Stimulated activated CD4-positive, alpha-beta T cell treated with anti-CD3 and anti-CD28 coated beads, Interleukin-4, amount 100 ng/mL, for 48 hours (primary cell): ENCODE results near the gene ARTN.

Experiments
- DNase-seq, 2 donors: peaks; one replicate each; pipeline ENCODE4 v3.0.0-alpha.2; 2020; ENCODE audit warnings: low read depth in 2 of 2

The ARTN gene

DNA sequence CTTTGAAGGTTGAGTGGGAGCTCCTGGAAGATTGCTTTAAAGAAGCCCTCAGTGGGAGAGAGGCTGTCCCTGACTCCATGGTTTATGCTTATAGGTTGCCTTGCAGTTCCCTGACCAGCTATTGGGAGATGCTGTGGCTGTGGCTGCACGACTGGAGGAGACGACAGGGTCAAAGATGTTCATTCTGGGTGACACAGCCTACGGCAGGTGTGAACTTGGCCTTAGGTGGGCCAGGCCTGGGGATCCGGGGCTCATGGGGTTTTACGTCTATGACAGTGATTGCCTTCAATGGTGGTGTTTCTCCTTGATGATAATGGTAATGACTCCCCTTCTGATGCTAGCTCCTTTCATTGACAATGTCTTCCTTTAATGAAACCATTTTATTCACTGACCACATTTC lies 36.9 kb downstream of the ARTN start:
- no peak for DNase-seq

DNA sequence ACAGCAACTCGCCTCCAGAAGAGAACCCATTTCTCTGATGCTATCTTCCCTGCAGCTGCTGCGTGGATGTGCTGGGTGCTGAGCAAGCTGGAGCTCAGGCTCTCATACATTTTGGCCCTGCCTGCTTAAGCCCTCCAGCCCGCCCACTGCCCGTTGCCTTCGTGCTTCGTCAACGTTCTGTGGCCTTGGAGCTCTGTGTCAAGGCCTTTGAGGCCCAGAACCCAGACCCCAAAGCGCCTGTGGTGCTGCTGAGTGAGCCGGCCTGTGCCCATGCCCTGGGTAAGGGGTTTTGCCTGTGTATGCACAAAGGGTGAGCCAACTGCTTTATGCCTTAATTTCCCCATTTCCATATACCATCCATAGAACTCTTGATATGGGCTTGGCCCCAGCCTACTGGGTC lies 37.3 kb downstream of the ARTN start:
- no peak for DNase-seq

DNA sequence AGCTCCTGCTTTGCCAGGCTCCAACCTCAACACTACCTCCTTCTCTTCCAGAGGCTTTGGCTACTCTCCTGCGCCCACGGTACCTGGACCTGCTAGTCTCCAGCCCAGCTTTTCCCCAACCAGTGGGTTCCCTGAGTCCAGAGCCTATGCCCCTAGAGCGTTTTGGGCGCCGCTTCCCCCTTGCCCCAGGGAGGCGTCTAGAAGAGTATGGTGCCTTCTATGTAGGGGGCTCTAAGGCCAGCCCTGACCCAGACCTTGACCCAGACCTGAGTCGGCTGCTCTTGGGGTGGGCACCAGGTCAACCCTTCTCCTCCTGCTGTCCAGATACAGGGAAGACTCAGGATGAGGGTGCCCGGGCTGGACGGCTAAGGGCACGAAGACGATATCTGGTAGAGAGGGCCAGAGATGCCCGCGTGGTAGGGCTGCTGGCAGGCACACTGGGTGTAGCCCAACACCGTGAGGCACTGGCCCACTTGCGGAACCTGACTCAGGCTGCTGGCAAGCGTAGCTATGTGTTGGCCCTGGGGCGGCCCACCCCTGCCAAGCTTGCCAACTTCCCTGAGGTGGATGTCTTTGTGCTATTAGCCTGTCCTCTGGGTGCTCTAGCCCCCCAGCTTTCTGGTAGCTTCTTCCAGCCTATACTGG lies 37.9 kb downstream of the ARTN start:
- DNase-seq = no peak

DNA sequence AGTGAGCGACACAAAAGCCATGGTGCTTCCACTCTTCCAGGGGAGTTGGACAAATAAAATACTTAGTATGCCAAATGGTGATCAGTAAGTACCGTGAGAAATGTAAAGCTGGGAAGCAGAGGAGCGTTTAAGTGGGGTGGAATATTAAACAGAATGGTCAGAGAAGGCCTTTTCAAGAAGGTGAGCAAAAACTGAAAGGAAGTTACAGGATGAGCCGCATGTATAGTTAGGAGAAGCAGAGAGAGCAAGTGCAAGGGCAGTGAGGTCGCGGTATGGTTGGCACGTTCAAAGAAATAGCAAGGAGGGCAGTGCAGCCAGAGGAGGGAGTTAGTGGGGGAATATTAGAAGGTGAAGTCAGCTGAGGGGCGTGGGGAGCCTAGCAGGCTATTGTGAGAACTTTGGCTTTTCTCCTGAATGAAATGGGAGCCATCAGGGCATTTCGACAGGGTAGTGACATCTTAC lies 40.4 kb downstream of the ARTN start:
- DNase-seq = no peak

DNA sequence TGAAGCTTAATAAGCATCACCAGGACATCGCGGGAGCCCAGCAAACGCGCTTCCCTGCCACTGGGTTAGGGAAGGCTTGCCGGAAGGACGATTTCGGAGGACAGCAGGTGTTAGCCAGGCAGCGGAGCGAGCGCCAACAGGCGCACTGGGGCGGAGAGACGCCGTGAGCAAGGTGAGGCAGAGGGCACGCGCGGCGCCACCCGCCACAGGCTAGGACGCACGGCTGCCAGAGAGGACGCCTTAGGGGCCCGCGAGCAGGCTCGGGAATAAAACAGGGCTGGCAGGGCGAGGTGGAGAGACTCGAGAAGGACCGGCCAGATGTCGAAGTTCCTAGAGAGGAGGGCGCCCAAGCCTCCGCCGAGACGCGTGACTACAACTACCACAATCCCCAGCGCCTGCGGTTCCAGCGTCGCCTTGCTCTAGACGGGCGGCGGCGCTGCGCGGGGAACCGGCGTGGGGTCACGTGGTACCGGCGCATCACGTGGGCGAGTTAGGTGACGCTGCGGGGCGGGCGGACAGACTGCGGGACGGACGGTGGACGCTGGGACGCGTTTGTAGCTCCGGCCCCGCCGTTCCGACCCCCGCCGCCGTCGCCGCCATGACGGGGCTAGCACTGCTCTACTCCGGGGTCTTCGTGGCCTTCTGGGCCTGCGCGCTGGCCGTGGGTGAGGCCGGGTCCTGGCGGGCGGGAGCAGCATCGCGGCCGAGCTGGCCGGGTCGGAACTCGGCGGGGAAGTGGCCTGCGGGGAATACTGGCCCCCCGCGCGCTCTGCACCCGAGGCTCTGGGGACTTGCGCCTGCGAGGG lies 41.0 kb downstream of the ARTN start, which contains the start of gene ATP6V0B:
ATP6V0B (plus strand) TSS at position 518 of the 806 bp plus-strand sequence; CDS start at position 599, 81 bp downstream.
- peak; percentile 95 for DNase-seq

DNA sequence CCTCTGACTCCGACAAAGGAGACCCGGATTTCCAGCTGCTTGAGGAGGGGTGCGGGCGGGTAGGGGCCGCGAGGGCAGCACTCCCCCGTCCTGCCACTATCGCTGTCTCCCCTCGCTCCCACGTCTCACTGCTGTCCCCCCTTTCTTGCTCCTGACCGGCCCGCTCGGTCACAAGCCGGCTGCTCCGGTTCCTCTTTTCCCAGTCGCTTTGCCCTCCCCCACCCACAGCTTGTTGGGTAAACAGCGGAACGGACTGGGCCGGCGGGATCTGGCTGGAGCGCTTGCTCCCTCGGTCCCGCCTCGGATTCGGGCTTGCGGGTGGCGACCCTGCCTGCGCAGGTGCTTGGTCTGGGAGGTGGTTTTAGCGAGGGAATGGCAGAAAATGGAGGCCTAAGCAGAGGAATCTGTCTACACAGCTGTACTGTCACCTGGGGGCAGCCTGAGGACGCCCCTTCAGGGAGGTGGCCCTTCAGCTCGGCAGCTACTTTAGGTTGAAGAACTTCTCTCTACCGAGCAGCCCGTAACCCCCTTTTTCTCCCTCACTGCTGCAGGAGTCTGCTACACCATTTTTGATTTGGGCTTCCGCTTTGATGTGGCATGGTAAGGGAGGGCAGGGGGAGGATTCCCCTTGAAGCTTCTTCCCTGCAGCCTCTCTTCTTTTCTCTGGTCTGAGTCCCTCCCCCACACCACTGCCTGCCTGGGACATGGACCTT lies 41.8 kb downstream of the ARTN start:
- DNase-seq = no peak

DNA sequence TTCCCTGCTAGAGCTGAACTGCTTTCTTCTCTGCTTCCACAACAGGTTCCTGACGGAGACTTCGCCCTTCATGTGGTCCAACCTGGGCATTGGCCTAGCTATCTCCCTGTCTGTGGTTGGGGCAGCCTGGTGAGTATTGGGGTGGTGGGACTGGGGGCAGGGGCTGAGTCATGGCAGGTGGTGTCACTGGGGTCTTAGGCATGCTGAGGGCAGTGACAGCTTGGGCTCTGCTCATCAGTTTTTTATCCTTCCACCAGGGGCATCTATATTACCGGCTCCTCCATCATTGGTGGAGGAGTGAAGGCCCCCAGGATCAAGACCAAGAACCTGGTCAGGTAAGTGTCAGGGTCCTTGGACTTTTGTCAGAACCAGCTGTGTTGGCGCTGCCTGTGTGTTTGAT lies 42.4 kb downstream of the ARTN start:
- no peak for DNase-seq

DNA sequence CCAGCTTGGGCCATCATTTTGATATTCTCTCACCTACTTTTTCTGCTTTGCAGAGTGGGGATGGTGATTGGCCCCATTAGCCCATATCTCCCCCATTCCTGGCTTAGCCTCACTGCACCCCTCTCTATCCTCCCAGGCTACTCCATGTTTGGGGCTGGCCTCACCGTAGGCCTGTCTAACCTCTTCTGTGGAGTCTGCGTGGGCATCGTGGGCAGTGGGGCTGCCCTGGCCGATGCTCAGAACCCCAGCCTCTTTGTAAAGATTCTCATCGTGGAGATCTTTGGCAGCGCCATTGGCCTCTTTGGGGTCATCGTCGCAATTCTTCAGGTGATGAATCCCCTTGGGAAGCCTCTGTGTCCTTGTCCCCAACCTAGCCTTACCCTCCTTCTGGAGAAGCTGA lies 43.3 kb downstream of the ARTN start:
- DNase-seq = no peak

DNA sequence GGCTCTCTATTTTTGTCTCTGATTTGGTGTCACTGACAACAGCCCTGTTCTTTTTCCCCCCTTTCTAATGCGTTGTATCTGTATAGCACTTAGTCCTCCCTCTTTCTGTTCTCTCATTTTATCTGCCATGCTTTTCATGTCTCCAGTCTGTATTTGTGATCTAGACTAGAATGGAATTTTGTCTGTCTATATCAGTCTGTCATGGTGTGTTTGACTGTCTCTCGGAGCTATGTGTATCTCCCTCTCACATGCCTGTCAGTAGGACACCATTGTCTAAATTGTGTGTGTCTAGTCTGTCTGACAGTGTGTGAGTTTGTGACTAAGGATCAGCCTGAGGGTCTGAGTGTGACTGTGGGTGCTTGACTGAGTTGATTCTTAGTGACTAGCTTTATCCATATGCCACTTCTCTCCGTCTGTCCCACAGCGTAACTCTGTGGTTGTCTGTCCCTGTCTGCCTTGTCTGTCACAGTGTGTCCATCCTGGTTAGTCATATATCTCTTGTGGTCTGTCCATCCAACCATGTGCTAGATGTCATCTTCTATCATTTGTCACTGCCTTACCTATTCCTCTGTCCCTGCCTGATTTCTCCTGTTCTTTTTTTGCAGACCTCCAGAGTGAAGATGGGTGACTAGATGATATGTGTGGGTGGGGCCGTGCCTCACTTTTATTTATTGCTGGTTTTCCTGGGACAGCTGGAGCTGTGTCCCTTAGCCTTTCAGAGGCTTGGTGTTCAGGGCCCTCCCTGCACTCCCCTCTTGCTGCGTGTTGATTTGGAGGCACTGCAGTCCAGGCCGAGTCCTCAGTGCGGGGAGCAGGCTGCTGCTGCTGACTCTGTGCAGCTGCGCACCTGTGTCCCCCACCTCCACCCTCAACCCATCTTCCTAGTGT lies 44.0 kb downstream of the ARTN start:
- no peak for DNase-seq

DNA sequence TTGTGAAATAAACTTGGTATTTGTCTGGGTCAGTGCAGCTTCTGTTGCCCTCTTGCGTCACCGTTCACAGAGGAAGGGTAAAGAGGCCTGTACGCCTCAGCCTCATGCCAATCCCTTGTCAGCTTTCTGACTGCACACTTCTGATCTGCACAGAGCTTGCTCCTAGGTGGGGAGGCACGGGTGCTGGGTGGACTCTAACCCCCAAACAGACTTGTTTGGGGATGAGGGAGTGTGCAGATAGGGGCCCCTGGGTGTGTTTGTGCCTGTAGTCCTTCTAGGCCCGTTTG lies 44.6 kb downstream of the ARTN start:
- DNase-seq = no peak

DNA sequence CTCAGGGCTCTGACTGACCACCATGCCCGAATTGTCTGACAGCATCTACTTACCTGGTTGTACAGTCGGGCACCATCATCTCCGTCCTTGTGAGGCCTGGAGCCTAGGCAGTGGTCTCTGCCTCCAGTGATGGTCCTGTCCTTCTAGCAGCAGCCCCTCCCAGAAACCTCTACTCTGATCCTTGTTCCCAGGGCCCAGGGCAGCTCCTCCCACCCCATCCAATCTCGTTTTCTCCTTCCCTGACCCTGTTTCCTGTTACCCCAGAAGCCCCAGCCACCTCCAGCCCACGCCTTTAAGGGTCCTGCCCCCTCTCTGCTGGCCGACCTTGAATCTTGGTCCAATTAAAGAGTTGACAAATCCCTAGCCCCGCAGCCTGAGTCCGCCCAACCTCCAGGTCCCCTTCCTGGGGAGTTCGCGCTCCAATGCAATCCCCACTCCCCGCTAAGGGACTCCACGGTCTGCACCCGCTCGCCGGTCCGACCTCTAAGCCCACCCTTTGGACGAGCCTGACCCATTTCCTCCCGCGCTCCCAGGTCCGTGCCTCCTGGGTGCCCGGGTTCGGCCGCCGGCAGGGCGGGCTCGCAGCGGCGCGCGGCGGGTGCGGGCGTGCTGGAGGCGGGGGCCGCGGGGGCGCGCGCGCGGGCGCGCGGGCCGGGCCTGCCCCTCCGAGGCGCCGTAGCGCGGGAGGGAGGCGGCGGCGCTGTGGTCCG lies 45.1 kb downstream of the ARTN start, which contains the start of gene B4GALT2:
B4GALT2 (plus strand) TSS at position 660 of the 710 bp plus-strand sequence. CDS start 1,951 bp downstream, outside the sequence.
- peak in 1 of 2 donors; percentile 26 for DNase-seq

DNA sequence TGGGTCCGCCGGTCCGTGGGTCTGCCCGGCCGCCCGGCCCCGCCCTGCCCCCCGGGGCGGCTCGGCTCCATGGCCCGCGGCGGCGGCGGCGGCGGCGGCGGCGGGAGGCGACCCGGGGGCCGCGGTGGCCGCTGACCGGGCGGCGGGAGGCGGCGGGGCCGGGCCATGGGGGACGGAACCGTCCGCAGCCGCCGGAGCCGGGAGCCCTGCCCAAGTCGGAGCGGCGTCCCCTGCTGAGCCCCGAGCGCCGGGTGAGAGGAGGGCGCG lies 45.6 kb downstream of the ARTN start:
- no peak for DNase-seq

DNA sequence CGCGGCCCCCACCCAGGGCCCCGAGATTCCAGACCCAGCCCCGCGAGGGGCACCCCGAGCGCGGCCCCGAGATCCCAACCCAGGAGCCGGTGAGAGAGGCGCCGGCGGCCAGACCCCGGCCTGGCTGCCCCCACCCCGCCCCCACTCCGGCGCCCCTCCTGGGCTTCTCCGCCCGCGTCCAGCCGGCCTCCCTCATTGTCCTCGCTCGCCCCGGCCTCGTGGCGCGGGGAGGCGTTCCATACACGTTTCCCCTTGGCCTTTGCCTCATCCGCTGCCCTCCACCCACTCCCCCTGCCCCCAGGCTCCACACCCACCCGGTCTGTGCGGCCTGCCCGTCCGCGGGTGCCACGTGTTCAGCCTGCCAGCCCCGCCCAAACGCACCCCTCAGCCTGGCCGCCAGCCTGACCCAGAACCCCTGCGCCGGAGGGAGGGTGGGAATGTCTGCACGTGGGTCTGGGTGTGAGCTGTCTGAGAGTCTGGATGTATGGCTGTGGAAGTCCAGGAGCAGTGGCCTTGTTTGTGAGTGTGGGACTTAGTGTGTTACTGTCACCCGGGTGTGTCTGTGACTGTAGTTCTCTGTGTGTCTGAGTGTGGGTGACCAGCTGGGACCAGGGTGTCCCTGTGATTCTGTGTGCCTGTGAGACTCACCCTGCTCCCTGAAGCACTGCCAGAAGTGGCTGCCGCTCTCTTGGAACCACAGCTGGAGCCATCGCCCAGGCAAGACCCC lies 46.1 kb downstream of the ARTN start:
- peak in 1 of 2 donors; percentile 19 for DNase-seq

DNA sequence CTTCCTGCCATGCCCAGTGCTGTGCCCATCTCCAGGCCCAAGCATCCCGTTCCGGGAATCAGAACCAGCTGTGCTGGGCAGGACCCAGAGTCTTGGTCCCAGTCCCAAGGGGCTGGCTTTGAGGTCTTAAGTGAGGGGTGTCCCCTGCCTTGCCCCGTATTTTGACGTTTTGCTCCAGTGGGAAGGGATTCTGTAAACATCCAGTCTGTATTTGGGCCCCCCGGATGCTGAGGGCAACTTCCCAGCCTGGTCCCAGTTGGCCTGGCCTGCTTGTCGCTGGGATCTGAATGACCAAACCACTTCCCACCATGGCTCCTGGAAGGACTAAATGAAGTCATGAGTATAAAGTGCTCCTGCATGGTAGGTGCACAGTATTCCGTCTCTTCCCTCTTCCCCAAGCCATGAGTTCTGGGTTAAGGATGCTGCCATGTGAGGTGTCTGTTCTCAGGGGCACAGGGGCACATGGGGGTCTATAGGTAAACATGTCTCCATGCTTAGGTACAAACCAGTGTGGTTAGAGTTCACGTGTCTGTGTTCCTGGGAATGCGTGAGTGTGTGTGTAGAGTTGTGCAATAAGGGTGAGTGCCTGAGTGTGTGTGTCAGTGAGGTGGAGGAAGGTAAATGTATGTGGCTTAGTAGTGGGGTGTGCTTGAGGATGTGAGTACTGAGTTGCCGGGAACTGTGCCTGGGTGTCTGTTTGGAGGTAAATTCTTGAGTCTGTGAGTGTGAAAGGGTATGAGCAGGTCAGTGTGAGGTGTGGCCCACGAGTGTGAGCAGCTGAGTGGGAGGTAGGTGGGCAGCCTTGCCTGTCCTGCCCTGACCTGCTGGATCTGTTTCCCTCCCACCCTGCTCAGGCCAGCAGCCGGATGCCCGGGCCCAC lies 46.9 kb downstream of the ARTN start:
- no peak for DNase-seq

DNA sequence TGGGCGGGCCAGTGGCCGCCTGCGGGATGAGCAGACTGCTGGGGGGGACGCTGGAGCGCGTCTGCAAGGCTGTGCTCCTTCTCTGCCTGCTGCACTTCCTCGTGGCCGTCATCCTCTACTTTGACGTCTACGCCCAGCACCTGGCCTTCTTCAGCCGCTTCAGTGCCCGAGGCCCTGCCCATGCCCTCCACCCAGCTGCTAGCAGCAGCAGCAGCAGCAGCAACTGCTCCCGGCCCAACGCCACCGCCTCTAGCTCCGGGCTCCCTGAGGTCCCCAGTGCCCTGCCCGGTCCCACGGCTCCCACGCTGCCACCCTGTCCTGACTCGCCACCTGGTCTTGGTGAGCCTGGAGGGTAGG lies 47.5 kb downstream of the ARTN start:
- DNase-seq = no peak

DNA sequence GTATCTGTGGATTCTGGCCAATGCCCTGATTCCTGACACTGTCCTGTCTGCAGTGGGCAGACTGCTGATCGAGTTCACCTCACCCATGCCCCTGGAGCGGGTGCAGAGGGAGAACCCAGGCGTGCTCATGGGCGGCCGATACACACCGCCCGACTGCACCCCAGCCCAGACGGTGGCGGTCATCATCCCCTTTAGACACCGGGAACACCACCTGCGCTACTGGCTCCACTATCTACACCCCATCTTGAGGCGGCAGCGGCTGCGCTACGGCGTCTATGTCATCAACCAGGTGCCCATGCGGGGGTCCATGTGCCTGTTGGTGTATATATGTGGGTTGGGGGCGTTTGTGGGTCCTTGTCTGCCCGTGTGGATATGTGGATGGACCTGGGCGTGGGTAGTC lies 48.0 kb downstream of the ARTN start:
- no peak for DNase-seq

DNA sequence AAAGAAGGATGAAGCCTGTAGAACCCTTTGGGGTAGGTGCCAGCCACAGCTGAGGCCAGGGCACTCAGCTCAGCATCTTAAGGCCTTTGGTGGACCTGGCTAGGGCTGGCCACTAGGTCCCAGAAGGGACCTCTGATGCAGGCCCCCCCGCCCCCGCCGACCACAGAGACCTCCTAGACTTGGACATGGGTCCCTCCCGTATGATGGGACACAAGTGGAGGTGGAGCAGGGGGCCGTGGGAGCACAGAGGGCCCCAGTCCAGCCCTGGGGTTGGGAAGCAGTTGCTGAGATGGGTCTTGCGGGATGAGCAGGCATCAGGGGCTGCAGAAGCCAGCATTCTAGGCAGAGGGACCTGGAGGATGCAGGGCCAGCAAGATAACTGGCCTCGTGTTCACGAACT lies 48.6 kb downstream of the ARTN start:
- no peak for DNase-seq

DNA sequence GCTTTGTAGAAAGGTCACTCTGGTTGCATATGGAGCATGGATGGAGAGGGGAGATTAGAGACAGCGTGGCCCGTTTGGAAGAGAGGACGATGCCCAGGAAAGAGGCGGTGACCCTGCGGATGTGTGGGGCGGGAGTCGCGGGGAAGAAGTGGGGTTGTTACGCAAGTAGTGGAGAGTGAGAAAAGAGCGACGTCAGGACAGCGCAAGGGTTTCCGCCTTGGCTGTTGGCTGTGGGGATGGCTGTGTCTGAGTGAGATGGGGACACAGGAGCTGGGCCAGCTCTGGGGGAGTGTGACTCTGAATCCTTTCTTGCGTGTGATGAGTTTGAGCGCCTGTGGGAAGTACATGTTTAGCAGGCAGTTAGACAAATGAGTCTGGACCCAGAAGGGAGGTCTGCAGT lies 49.2 kb downstream of the ARTN start:
- no peak for DNase-seq

DNA sequence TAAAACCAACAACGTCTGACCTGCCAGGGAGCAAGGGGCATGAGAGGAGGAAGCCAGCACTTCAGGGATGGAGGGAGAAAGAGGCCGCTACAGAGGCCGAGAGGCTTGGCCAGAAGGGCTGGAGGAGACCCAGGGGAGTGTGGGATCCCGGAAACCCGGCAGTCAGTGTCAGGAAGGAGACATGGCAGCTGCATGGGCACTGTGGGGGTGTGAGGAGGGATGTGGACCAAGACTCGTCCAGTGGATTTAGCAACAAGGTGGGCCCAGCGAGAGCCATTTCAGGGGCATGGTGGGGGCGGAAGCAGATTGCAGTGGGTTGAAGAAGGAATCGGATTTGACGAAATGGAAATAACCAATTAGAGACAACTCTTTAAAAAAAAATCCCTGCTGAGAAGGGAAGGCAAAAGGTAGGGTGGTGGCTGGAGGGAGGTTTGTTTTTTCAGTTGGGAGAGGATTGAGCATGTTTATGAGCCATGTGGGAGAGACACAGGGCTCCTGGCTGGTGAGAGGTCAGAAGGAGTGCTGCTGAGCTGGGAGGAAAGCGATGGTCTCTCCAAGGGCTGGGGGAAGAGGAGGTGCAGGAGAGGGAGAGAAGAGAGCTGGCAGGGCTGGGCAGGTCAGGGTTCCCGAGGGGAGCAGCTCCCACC lies 49.8 kb downstream of the ARTN start:
- no peak for DNase-seq
